Activated CD4-positive, alpha-beta T cell treated with anti-CD3 and anti-CD28 coated beads, Interleukin-10, Interleukin-2, amounts not matched to agents 100 ng/mL and 50 ng/mL, durations not matched to agents 16 hours and 8 hours (primary cell): Measurements from ENCODE around the gene WDR86.

Experiments
- DNase-seq: peaks from one replicate; pipeline ENCODE4 v3.0.0-alpha.2; 2020

Gene WDR86

DNA sequence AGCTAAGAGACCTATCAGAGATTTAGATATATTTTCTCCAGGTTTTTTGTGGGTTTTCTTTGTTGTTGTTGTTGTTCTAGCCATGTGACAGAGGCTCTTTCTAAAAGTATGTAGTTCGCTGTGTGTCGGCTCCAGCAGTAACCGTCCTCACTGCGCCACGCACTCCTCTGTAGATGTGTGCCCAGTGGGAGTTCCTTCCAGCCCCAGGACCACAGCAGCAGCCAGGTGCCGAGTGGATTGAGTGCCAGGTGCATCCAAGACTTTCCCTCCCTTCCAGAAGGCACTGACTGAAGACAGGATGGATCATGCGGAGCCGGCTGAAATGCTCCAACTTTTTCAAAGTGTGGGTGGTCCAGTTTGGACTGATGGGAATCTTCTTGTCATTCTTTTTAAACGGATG is 31.8 kb downstream of the WDR86 start:
- no peak for DNase-seq

DNA sequence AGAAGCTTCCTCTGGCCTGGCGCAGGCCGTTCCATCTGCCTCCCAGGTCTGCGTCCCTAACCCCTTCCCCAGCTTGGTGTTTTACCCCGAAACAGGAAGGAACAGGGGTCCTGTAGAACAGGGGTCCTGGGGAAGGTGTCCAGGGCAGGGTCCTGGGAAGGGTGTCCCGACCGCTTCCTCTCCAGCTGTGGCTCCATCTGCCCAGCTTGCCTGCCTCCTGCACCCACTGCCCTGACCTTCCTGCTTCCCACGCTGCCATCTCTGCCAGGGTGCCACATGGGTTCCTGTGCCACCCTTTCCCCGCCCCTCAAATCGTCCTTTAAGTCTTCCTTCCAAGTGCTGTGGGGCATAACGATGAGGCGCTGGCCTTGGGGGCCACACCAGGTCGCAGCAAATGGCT is 32.4 kb downstream of the WDR86 start:
- DNase-seq: no peak

DNA sequence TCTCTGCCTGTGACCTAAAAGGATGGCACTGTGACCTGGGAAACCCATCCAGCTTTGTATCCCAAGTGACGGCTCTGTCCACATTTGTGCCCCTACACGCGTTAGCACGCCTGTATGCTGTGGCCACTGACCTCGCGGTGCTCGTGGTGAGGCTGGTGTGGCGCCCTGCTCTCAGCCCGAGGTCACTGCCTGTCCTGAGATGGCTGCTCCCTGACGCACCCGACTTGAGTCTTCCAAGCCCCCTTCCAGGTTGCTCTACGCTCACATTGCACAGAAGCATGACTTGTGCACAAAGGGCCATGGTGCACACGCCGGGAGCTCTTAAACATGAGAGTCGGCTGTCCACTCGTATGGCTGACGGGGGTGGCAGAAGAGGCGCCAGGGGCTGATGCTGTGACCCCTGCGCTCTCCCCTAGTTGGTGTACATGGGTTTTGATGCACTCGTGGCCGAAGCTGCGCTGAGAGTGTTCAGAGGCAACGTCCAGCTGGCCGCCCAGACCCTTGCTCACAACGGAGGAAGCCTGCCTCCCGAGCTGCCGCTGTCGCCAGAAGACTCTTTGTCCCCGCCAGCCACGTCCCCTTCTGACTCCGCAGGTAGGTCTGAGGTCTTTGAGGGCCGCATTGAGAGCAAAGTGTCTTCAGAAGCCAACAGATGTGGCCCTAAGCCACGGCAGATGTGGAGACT is 33.5 kb downstream of the WDR86 start:
- DNase-seq: no peak

DNA sequence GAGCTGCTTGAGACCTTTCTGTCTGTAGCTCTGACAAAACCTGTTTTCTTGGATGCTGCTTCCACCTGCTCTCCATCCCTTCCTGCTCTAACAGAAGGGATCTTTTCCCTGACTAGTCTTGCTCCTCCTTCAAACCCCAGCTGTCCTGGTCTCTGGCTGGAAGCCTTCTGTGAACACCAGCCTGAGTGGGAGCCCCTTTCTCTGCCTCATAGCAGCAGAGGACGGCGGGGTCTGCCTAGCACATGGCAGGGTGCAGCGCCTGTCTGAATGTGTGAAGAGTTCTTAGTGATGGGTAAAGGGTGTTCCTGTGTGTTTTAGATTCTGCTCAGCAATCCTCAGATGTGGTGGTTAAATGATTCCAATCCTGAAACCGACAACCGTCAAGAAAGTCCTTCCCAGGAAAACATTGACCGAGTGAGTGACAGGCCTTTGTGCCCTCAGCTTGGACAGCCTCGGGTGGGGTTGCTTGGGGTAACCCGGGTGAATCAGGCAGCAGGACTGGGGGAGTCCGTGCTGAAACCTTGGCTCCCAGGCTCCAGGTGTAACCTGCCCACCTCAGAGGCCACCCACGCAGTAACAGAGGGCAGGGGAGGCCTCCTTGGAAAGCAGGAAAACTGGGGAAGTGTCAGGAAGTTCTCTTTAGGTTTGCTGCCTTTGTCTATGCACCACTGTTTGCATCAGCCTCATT is 34.2 kb downstream of the WDR86 start:
- DNase-seq: no peak

DNA sequence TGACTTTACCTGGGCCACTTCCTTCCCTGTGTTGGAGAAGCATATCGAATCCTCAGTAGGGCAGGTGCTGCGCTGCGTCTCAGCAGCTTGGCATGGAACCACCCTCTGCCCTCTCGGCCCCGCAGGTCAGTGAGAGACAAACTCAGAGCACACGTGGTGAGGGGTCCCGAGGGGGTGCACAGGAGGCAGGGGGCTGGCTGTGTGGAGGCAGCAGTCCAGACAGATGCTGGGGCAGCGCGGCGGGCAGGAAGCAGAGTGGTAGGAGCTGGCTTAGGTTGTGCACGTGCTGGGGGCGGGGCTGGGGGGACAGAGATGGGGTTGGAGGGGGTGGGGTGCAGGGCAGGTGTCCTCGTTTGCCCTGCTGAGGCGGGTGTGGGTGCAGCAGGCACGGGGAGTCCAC is 35.1 kb downstream of the WDR86 start:
- DNase-seq: no peak

DNA sequence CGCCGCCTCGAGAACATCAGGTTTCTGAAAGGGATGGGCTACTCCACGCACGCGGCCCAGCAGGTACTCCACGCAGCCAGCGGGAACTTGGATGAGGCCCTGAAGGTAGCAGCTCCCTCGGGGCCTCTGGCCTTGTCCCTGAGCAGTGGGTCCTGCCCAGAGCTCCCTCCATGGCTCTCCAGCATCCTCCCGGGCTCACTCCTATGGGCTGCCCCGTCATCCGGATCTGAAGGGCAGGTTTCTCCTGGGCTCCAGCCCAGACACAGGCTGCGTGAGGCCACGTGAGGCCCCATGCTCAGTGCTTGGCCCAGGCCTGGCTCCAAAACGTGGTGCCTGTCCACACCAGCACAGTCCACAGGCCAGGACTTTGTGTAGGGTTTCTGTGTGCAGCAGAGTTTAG is 35.7 kb downstream of the WDR86 start:
- DNase-seq: no peak

DNA sequence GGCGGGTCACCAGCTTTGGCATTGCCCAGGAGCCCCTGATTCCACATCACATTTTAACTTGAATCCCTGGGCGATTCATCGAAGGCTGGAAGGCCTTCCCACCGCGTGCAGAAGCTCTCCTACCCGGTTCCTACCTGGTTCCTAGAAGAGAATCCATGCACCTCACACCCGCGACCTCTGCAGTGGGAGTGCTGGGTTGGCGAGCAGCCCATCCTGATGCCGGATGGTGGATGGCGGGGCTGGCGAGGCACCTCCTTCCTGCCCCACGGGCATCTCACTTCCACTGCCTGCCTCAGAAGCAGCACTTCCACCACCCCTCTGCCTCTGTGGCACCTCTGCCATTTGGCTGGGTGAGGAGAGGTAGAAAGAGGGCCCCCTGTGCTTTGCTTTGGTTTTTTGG is 36.2 kb downstream of the WDR86 start:
- no peak for DNase-seq

DNA sequence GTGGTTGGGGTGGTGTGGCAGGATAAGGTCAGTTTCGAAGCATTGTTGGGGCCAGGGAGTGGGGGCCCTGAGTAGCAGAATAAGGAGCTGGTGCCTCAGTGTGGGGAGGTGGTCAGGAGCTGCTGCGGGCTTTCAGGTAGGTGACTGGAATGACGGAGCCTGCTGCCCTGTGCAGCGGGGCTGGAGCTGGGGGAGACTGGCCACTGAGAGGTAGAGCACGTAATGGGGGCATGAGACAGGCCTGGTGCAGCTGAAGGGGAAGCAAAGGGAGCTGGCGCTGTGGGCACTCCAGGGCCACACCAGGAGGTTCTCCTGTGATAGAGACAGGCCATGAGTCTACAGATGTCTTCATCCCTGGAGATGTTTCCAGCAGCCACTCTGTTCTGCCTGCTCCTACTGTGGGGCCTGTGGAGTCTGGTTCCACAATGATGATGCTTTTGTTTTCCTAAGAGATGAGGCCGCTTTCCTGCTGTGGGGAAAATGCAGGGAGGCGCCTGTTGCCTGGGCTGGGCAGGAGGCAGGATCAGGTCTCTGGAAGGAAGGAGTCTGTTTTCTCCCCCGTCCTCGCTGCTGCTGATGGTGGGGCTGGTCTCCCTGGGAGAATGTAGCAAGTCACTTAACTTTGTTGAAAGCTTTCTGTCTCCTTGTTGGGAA is 37.1 kb downstream of the WDR86 start:
- no peak for DNase-seq

DNA sequence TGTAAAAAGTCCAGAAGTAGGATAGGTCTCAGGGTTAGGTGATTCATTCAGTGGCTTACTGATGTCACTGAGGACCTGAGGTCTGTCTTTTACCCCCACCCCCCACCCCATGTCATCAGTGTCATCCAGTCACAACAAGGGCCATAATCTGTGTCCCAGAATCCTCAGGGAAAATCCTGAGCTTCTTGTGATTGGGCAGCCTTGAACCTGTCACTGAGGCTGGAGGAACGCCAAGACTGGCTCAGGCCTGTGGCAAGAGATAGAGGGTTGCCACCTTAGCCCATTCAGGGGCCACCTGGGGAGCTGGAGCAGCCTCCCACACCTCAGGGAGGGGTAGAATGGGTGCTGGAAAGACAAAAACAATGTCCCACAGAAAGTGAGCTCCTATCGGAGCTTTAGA is 38.6 kb downstream of the WDR86 start:
- DNase-seq: no peak

DNA sequence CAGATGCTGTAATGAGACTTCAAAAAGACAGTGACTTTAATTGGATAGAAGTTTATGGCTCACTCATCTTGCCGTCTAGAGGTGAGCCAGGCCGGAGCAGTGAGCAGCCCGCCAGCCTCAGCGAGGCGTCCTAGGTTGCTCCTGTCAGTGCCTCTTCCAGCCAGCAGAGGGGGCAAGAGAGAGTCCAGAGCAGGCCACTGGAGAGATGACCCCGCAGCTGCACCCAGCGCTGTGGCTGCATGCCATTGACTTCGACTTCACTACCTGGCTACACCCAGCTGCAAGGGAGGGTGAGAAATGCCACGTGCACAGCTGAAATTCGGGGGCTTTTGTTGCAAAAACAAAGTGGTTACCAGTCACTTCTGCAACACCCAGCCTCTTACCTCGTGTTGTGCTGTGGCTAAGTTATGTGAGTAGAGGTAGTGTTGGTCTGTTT is 41.7 kb downstream of the WDR86 start:
- peak; percentile 84 for DNase-seq

DNA sequence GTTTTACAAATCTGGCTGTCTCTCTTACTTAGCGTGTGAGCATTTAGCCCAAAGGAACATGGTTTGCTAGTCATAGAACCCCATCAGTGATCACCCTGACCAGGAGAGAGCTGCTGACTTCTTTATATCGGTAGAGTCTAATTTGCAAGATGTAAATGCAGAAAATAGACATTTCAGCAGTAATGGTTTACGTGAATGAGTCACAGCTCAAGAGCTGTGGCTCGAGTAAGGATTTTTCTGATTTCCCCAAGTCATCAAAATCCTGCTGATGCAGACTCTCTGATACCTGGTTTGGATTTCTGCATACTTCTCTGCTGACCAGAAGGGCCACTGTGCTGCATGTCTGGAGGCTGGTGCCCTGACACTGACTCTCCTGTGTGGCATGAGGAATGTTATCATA is 42.6 kb downstream of the WDR86 start:
- DNase-seq: no peak

DNA sequence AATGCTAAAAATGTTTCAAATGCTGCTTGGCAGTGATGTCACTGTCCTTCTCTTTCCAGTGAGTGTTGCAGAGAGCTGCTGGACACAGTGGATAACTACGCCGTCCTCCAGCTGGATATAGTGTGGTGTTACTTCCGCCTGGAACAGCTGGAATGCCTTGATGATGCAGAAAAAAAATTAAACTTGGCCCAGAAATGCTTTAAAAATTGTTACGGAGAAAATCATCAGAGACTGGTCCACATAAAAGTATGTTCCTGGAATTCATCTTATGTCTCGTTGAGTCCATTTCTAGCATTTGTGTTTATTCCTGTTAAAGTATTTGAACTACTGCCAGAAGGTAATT is 43.0 kb downstream of the WDR86 start:
- no peak for DNase-seq

DNA sequence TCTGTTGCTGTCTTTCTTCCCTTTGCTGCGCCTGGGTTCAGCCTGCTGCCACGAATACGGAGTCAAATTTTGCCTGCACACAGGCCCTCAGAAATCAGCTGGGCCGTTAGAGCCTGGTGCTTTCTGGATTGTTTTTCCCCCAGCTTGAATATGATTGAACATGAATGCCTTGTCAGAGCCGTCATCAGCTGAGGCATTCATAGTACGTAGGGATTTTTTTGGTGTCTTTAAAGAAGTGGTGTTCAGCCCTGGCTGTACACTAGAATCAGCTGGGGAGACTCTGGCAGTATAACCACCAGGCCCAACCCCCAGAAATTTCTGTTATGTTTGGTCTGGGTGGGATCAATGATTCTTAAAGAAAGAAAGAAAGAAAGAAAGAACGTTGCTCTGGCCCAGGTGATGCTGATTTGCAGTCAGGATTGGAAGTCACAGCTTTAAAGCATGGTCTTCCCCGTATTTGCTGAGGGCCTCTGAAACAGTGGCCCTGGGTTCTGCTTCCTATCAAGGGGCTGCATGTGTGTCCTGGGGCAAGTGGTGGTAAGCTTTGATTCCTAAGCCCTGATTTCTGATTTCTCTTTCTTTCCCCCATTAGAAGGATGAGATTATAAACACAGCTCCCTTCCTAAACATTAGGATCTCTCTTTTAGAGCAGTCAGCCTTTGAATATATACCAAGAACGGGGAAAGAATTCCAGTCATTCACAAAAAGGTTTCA is 43.5 kb downstream of the WDR86 start:
- no peak for DNase-seq

DNA sequence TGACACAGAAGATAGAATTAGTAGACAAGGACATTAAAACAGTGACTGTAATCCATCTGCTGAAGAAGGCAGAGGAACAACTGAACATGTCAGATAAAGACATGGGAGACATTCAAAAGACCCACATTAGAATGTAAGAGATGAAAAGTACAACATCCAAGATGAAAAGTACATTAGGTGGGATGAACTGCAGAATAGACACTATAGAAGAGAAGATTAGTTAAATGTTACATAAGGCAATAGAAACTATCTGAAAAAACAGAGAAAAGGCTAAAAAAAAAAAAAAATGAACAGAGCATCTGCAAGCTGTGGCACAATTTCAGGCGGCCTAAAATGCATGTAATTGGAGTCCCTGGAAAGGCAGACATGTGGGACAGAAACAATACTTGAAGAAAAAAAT is 46.7 kb downstream of the WDR86 start:
- no peak for DNase-seq

DNA sequence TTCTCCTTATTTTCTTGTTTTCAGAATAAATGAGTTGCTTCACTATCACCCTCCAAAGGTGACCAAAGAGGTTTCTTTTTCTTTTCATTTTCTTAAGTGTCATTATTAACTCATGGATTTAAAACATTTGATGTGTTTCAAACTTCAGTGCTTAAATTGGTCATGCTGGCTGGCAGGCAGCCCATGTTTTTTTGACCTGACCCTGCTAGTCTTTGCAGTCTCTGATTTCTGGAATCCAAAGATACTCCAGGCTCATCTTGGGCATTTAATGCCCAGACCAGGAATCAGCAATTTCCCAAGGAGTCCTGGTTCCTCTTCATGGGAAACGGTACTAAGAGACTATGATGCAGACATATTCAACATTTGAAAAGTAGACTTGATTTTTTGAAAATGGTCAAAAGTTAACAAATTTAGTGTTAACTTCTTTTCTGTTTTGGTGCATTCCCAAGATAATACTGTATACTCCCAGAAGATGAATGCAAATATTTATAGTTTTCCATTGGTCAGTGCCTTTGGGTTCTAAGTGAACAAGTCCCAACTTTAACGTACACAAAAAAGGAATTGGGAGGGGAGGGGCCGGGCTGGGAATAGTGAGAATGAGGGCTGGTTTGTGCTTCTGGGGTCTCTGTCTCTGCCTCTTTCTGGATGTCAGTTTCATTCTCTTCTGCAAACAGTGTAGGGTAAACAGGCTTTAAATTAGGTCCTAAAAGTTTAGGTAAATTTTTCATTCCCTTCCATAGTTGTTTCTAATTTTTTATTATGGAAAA is 48.5 kb downstream of the WDR86 start:
- DNase-seq: no peak

DNA sequence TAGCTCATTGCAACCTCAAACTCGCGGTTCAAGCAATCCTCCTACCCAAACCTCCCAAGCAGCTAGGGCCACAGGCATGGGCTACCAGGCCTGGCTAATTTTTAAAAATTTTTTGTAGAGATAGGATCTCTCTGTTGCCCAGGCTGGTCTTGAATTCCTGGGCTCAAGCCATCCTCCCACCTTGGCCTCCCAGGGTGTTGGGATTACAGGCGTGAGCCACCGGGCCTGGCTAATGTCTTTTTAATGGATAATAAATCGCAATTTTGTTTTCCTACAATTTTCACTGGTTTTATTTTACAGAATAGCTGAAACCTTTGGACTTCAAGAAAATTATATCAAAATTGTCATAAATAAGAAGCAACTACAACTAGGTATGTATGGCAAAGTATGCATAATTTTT is 57.3 kb downstream of the WDR86 start:
- DNase-seq: no peak

DNA sequence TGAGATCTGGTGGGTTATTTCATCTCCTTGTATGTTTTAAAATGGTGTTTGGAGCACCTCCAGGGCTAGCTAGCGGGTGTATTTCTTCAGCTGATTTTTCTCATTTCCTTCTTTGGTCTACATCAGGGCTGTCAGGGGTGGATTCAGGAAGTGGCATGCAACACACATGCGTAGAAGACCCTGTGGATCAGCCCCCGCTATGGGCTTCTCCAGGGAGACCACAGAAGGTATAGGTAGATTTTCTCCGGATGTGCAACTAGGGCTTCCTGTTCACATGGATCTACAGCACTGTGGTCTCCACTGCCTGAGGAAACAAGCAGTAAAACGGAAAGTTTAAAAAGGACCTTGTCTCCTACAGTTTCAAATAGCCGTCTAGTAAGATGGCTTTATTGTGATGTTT is 57.9 kb downstream of the WDR86 start:
- DNase-seq: peak; percentile 80

DNA sequence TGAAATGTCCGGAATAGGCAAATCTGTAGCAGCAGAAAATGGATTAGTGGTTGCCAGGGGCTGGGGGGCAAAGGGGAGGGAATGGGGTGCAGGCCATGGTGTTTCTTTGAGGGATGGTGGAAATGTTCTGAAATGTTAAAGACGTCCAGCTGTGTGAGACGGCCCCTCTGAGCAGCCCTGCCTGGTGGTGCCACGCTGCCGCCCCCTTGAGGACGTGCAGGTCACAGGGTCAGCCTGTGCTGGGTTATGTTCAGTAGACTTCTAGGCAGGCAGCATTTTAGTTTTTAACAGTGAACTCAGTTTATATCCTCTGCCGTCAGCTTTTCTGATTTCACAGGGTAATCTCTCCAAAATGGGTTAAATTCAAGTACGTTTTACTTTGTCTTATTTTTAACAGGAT is 58.8 kb downstream of the WDR86 start:
- peak; percentile 73 for DNase-seq

DNA sequence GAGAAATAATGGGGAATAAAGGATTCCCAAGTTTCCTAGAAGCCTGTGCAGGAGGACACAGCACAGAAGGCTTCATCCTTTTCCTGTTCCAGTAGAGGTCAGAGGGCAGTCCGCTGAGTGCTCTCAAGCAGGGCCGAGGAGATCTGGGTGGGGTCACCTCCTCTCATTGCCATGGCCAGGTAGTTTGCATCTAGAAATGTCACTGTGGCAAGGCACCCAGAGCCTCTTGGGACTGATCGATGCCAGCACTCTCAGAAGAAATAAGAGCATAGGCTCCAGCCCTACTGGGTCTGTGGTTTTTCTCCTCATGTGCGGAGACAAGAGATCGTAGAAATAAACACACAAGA is 60.4 kb downstream of the WDR86 start:
- DNase-seq: no peak

DNA sequence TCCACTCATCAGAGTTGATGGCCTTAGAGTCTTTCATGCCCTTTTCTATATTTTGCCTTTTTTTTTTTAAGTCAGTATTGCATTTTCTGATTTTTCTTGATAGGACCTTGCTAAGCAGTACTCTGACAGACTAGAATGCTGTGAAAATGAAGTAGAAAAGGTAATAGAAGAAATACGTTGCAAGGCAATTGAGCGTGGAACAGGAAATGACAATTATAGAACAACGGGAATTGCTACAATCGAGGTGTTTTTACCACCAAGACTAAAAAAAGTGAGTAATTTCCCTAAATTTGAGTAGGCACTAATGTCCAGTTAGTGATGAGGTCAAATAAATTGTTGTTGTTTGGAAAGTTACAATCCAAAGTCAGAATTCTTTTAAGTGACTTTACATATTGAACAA is 60.9 kb downstream of the WDR86 start:
- no peak for DNase-seq

DNA sequence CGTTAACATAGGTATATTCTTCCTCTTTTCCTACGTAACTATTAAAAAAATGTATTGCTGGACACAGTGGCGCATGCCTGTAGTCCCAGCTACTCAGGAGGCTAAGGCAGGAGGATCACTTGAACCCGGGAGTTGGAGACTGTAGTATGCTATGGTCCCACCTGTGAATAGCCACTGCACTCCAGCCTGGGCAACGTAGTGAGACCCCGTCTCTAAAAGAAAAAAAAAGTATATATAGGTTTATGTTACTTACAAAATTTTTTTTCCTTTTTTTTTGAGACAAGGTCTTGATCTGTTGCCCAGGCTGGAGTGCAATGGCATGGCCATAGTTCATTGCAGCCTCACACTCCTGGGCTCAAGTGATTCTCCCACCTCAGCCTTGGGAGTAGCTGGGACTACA is 62.6 kb downstream of the WDR86 start:
- DNase-seq: no peak

DNA sequence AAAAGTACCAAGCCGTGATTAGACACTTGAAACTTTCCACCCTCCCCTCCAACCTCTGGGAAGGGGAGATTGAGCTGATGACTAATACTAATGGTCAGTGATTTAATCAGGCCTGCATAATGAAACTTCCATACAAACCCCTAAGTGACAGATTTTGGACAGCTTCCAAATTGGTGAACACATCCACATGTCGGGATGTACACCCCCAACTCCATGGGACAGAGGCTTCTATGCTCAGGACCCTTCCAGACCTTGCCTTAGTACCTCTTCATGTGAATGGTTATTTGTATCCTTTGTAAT is 63.4 kb downstream of the WDR86 start:
- DNase-seq: no peak
